SK-N-SH (cell line): ENCODE results near the gene ADAMTS2. TPM values are rescaled to one million over a fixed set of nuclear protein-coding genes. Genes with fewer than 3 reads are reported as not detected.

ENCODE experiments used
- CTCF ChIA-PET: fragments of 300-600, 350-600 bp; formaldehyde crosslinking; extraction: SDS; loops from one replicate; lab custom pipeline; 2021; lab: Yijun Ruan, JAX
- POLR2A ChIA-PET: fragments of 350-600 bp; sonication (Branson Sonifier 250); formaldehyde crosslinking; extraction: SDS; loops from one replicate; lab custom pipeline; 2020; ENCODE audit warnings: antibody characterized with exemption, inconsistent platforms; lab: Yijun Ruan, JAX
- DNase-seq: peaks from one replicate; pipeline ENCODE4 v3.0.0; 2012
- H2AFZ ChIP-seq: fragments of 200-600 bp; sonication (generic); 2 replicates; pipeline ENCODE4 v1.8.1; 2016; ENCODE audit warnings: antibody characterized with exemption, mild to moderate bottlenecking, low read depth
- H3F3A ChIP-seq: fragments of 200-600 bp; sonication (generic); replicated peaks from 2 replicates; pipeline ENCODE3; 2016; ENCODE audit warnings: antibody characterized with exemption, mild to moderate bottlenecking; ENCODE audit not compliant: insufficient read depth
- H3K27ac ChIP-seq, 2 experiments: fragments of 200-500 bp in 1 of 2; fragments of 200-600 bp in 1 of 2; sonication (Bioruptor generic) in 1 of 2; sonication (generic), shearing (Covaris generic) in 1 of 2; 2 replicates each; pipeline versions ENCODE4 v1.5.1 to v1.6.1; 2014 to 2016; ENCODE audit warnings: low read depth in 2 of 2, inconsistent platforms in 1 of 2, low read length in 1 of 2, mild to moderate bottlenecking in 1 of 2, mixed read lengths in 1 of 2
- H3K27me3 ChIP-seq: fragments of 200-600 bp; sonication (generic), shearing (Covaris generic); 2 replicates; pipeline ENCODE4 v1.6.1; 2016; ENCODE audit warnings: mixed run types; ENCODE audit not compliant: insufficient read depth
- H3K36me3 ChIP-seq, 2 experiments: fragments of 200-500 bp in 1 of 2; fragments of 200-600 bp in 1 of 2; sonication (Bioruptor generic) in 1 of 2; sonication (generic) in 1 of 2; replicated peaks in 1 of 2; 2 replicates each; pipeline versions ENCODE3 to v1.5.1; 2014 to 2016; ENCODE audit warnings: low read length in 1 of 2, mild to moderate bottlenecking in 1 of 2; ENCODE audit not compliant: insufficient read depth in 2 of 2, control insufficient read depth in 1 of 2
- H3K4me1 ChIP-seq, 2 experiments: fragments of 200-500 bp in 1 of 2; fragments of 200-600 bp in 1 of 2; sonication (Bioruptor generic) in 1 of 2; sonication (generic), shearing (Covaris generic) in 1 of 2; 2 replicates each; pipeline versions ENCODE4 v1.5.1 to v1.6.1; 2014 to 2016; ENCODE audit warnings: low read depth in 1 of 2, low read length in 1 of 2, mixed run types in 1 of 2; ENCODE audit not compliant: insufficient read depth in 2 of 2, control insufficient read depth in 1 of 2
- H3K4me2 ChIP-seq: fragments of 200-600 bp; sonication (generic), shearing (Covaris generic); 2 replicates; pipeline ENCODE4 v1.6.1; 2017; ENCODE audit warnings: mixed run types
- H3K4me3 ChIP-seq, 2 experiments: fragments of 200-500 bp in 1 of 2; fragments of 200-600 bp in 1 of 2; sonication (Bioruptor generic) in 1 of 2; sonication (generic), shearing (Covaris generic) in 1 of 2; 2 replicates each; pipeline versions ENCODE4 v1.5.1 to v1.8.1; 2014 to 2016; ENCODE audit warnings: low read depth in 2 of 2, inconsistent platforms in 1 of 2, low read length in 1 of 2, mild to moderate bottlenecking in 1 of 2, mixed read lengths in 1 of 2, moderate library complexity in 1 of 2
- H3K79me2 ChIP-seq: fragments of 200-600 bp; sonication (generic); 2 replicates; pipeline ENCODE4 v1.8.1; 2017; ENCODE audit warnings: mild to moderate bottlenecking; ENCODE audit not compliant: insufficient read depth
- H3K9ac ChIP-seq: fragments of 200-600 bp; sonication (generic); 2 replicates; pipeline ENCODE4 v1.6.1; 2017; ENCODE audit warnings: mixed run types
- H3K9me2 ChIP-seq: fragments of 200-600 bp; sonication (generic); 2 replicates; pipeline ENCODE4 v1.6.1; 2017; ENCODE audit warnings: mixed run types
- H3K9me3 ChIP-seq: fragments of 200-600 bp; sonication (generic); 2 replicates; pipeline ENCODE4 v1.6.1; 2017; ENCODE audit warnings: mixed run types, mild to moderate bottlenecking, moderate library complexity
- H4K20me1 ChIP-seq: fragments of 200-600 bp; sonication (generic); 2 replicates; pipeline ENCODE4 v1.6.1; 2017; ENCODE audit warnings: mild to moderate bottlenecking, mixed run types; ENCODE audit not compliant: insufficient read depth
- EP300 ChIP-seq, 2 experiments: IDR thresholded peaks; 2 replicates each; pipeline versions ENCODE4 v1.4.0 to v1.6.1; 2012; ENCODE audit warnings: borderline replicate concordance in 1 of 2, low read depth in 1 of 2, low read length in 1 of 2
- FOXM1 ChIP-seq: IDR thresholded peaks from 2 replicates; pipeline ENCODE4 v1.4.0; 2012; ENCODE audit warnings: low read depth, mild to moderate bottlenecking
- GABPA ChIP-seq: IDR thresholded peaks from 2 replicates; pipeline ENCODE4 v1.4.0; 2012; ENCODE audit warnings: low read depth, mild to moderate bottlenecking
- GATA2 ChIP-seq: sonication (generic); formaldehyde crosslinking; IDR thresholded peaks from 2 replicates; pipeline ENCODE4 v1.5.0; 2020; ENCODE audit warnings: mild to moderate bottlenecking, missing genetic modification reagents
- NFIC ChIP-seq: IDR thresholded peaks from 2 replicates; pipeline ENCODE4 v1.4.0; 2012; ENCODE audit warnings: borderline replicate concordance
- NRF1 ChIP-seq: IDR thresholded peaks from 2 replicates; pipeline ENCODE4 v1.6.1; 2012; ENCODE audit warnings: low read depth, mild to moderate bottlenecking, low read length
- RCOR1 ChIP-seq: fragments of 150-350 bp; IDR thresholded peaks from 2 replicates; pipeline ENCODE4 v1.6.1; 2017; ENCODE audit warnings: antibody characterized with exemption, low read length
- SIN3A ChIP-seq: IDR thresholded peaks from 2 replicates; pipeline ENCODE4 v1.6.1; 2012; ENCODE audit warnings: low read depth, mild to moderate bottlenecking, low read length, moderate library complexity, borderline replicate concordance
- SMC3 ChIP-seq: IDR thresholded peaks from 2 replicates; pipeline ENCODE4 v1.6.1; 2012; ENCODE audit warnings: low read depth, low read length, improper control_type of control experiment
- TCF12 ChIP-seq: IDR thresholded peaks from 2 replicates; pipeline ENCODE4 v1.4.0; 2012
- TEAD4 ChIP-seq: IDR thresholded peaks from 2 replicates; pipeline ENCODE4 v1.4.0; 2012; ENCODE audit warnings: mild to moderate bottlenecking, borderline replicate concordance; ENCODE audit not compliant: insufficient read depth
- YY1 ChIP-seq: IDR thresholded peaks from 2 replicates; pipeline ENCODE4 v1.4.0; 2012; ENCODE audit warnings: low read depth, mild to moderate bottlenecking
- WGBS: methylation state at CpG from one replicate; pipeline ENCODE4 v1.1.6; 2017; ENCODE audit warnings: low lambda C conversion rate; 5-methylcytosine and 5-hydroxymethylcytosine counted together
- polyA plus RNA-seq, 3 experiments: library from polyadenylated mRNA; depleted of rRNA; stranded (reverse); fragments of >200 nt; gene quantifications; 2 replicates each; pipeline ENCODE4 v1.2.3, GENCODE V29; 2012
- TF ChIP-seq, protein P1 (sequence below): IDR thresholded peaks from 2 replicates; pipeline ENCODE4; 2012
- TF ChIP-seq, protein P2 (sequence below): IDR thresholded peaks from 2 replicates; pipeline ENCODE4 v1.6.1; 2012; ENCODE audit warnings: mild to moderate bottlenecking, low read depth, low read length, moderate library complexity
- TF ChIP-seq, protein P3 (sequence below): IDR thresholded peaks from 2 replicates; pipeline ENCODE4 v1.4.0; 2012; ENCODE audit warnings: low read depth, borderline replicate concordance

Gene ADAMTS2
- polyA plus RNA-seq, 1 of the 3 experiments (the other 2 are of a cell fraction) = 0.12 TPM

DNA sequence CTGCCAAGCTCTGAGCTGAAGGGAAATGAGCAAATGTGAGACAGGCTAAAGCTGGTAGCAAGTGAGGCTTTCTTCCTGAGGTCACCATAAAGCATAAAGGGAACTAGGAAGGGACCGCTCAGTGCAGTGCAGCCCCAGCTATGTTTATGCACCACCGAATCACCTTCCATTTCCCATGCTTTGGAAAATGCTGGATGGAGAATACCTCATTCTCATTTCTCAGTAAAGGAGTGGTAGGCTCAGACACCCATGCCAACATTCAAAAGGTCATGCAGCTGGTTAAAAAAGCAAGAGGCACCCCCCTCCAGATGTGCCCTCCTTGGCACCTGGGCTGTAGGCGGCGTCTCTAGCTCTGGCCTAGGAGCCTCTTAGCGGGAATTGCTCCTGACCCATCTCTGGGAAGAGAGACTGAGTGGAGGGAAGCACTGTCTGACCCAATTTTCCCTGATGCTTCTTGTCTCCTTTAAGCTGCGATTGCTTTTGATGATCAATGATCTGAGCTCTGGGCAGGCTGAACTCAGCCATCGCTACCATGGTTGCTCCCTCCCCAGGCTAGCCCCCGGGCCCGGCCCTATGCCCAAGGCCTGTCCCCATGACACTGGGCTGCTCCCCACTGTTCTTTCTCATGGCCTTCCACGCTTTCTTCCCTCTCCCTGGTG lies 226.4 kb downstream of the ADAMTS2 start (continued):
- TF ChIP-seq, protein P1, sequence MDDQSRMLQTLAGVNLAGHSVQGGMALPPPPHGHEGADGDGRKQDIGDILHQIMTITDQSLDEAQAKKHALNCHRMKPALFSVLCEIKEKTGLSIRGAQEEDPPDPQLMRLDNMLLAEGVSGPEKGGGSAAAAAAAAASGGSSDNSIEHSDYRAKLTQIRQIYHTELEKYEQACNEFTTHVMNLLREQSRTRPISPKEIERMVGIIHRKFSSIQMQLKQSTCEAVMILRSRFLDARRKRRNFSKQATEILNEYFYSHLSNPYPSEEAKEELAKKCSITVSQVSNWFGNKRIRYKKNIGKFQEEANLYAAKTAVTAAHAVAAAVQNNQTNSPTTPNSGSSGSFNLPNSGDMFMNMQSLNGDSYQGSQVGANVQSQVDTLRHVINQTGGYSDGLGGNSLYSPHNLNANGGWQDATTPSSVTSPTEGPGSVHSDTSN = no peak
- TF ChIP-seq EP300 (IDR thresholded peaks at IDR 0.05; ENCODE audit: borderline replicate concordance in 1 of 2, low read depth in 1 of 2, low read length in 1 of 2) (no peak), GABPA (no peak)

DNA sequence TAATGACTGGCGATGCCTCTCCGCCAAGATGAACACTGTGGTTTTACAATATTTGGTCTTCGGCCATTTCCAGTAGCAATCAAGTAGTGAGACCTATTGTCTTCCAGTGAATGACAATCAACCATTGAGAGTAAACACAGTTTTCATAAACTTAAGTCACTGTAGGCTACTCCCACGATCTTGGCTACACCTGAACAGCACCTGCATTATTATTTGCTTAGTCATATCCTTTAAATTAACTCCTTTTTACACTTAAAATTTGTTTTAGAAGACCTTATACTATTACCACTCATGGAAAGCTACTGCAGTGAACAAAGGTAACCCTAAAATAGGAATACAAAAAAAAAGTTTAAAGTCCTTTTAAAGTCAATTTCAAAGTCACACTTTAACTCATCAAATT lies 226.9 kb downstream of the ADAMTS2 start:
- POLR2A ChIA-PET = no interaction called here
- no peaks in the 10 kb centered on the region for H3F3A ChIP-seq

DNA sequence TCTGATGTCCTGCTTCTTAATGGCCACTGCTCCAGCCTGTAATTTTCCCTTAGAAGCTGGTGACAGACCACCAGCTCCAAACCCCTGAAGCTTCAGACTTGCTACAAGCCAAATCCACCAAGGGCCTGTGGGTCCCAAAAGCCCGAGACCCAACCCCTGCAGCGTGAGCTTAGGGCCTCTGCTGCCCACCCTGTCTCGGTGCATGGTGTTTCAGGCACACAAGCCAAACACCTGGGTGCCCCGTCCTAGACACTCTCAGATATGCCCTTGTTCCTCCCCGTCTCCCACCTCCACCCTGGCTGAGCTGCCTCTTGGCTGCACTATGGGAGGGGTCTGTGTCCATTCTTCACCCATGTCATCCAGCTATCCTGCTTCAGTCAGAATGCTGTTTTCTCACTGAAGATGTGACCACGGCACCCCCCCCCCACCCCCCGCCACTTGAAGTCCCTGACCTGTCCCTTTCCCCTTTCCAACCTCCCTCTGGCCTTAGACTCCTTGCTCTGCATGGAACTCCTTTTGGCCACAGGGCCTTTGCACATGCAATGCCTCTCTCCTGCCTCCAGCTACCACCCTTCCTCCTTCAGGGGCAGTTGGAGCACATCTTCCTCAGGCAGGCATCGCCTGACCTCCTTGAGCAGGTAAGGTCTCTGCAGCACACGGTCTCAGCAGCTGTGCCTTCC lies 229.3 kb downstream of the ADAMTS2 start:
- H3K9me3 ChIP-seq = no peaks in the 10 kb centered on the region
- WGBS = 20% methylated on average over 6 of the region's 9 CpGs
- no peaks in the 10 kb centered on the region for H3K9me2 ChIP-seq
- no peaks in the 10 kb centered on the region for H3F3A ChIP-seq
- no peak overlapping the region for H2AFZ ChIP-seq
- H4K20me1 ChIP-seq = no peaks in the 10 kb centered on the region
- no peaks in the 10 kb centered on the region for H3K27me3 ChIP-seq
- no peak overlapping the region for H3K27ac ChIP-seq
- POLR2A ChIA-PET = no interaction called here
- TF ChIP-seq EP300 (IDR thresholded peaks at IDR 0.05; ENCODE audit: borderline replicate concordance in 1 of 2, low read depth in 1 of 2, low read length in 1 of 2) = no peak
- no peak for TF ChIP-seq YY1
- no peak for TF ChIP-seq NFIC
- no peak for TF ChIP-seq NRF1
- no peak for TF ChIP-seq SMC3
- no peak for TF ChIP-seq RCOR1
- no peak for TF ChIP-seq TEAD4
- no peak for TF ChIP-seq GATA2 (CRISPR knock-in tag)
- no peak for TF ChIP-seq FOXM1
- TF ChIP-seq, protein P2, sequence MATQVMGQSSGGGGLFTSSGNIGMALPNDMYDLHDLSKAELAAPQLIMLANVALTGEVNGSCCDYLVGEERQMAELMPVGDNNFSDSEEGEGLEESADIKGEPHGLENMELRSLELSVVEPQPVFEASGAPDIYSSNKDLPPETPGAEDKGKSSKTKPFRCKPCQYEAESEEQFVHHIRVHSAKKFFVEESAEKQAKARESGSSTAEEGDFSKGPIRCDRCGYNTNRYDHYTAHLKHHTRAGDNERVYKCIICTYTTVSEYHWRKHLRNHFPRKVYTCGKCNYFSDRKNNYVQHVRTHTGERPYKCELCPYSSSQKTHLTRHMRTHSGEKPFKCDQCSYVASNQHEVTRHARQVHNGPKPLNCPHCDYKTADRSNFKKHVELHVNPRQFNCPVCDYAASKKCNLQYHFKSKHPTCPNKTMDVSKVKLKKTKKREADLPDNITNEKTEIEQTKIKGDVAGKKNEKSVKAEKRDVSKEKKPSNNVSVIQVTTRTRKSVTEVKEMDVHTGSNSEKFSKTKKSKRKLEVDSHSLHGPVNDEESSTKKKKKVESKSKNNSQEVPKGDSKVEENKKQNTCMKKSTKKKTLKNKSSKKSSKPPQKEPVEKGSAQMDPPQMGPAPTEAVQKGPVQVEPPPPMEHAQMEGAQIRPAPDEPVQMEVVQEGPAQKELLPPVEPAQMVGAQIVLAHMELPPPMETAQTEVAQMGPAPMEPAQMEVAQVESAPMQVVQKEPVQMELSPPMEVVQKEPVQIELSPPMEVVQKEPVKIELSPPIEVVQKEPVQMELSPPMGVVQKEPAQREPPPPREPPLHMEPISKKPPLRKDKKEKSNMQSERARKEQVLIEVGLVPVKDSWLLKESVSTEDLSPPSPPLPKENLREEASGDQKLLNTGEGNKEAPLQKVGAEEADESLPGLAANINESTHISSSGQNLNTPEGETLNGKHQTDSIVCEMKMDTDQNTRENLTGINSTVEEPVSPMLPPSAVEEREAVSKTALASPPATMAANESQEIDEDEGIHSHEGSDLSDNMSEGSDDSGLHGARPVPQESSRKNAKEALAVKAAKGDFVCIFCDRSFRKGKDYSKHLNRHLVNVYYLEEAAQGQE = no peak
- no peak for TF ChIP-seq SIN3A
- H3K4me1 ChIP-seq = no peaks in the 10 kb centered on the region
- no peaks in the 10 kb centered on the region for H3K79me2 ChIP-seq
- H3K36me3 ChIP-seq = no peaks in the 10 kb centered on the region
- H3K4me3 ChIP-seq = no peak overlapping the region; a peak in 1 of 4 replicates
- no peak overlapping the region for H3K9ac ChIP-seq
- no peak overlapping the region for H3K4me2 ChIP-seq
- CTCF ChIA-PET = interaction anchor here (1.4 kb wide), 1 partner anchor 20 kb away, joined by 3 read pairs; no protein-coding TSS in a partner anchor
- no peak for DNase-seq

More for the DNA sequence above, 226.9 kb downstream of the ADAMTS2 start:
- Histone ChIP-seq H3K27ac (no peak overlapping the region), H3K9ac (no peak overlapping the region), H3K9me3 (no peaks in the 10 kb centered on the region), H4K20me1 (no peaks in the 10 kb centered on the region), H3K36me3 (no peaks in the 10 kb centered on the region), H3K27me3 (no peaks in the 10 kb centered on the region), H3K9me2 (no peaks in the 10 kb centered on the region), H2AFZ (no peak overlapping the region), H3K4me2 (no peak overlapping the region), H3K4me1 (no peaks in the 10 kb centered on the region), H3K79me2 (no peaks in the 10 kb centered on the region), H3K4me3 (no peak overlapping the region)
- CTCF ChIA-PET = no interaction called here
- TF ChIP-seq NFIC = no peak
- TF ChIP-seq, protein P3, sequence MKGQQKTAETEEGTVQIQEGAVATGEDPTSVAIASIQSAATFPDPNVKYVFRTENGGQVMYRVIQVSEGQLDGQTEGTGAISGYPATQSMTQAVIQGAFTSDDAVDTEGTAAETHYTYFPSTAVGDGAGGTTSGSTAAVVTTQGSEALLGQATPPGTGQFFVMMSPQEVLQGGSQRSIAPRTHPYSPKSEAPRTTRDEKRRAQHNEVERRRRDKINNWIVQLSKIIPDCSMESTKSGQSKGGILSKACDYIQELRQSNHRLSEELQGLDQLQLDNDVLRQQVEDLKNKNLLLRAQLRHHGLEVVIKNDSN = no peak
- TF ChIP-seq SIN3A = no peak
- no peak for TF ChIP-seq TCF12
- 35% methylated on average over 4 of the region's 4 CpGs for WGBS
- no peak for DNase-seq
